ENCODE data around the gene SLC2A4.
"Not testable (repeated sequence)": the region's sequence is repeated elsewhere in the genome, so short reads cannot be mapped to it uniquely, and the experiment has no call there.

SLC2A4 gene

DNA sequence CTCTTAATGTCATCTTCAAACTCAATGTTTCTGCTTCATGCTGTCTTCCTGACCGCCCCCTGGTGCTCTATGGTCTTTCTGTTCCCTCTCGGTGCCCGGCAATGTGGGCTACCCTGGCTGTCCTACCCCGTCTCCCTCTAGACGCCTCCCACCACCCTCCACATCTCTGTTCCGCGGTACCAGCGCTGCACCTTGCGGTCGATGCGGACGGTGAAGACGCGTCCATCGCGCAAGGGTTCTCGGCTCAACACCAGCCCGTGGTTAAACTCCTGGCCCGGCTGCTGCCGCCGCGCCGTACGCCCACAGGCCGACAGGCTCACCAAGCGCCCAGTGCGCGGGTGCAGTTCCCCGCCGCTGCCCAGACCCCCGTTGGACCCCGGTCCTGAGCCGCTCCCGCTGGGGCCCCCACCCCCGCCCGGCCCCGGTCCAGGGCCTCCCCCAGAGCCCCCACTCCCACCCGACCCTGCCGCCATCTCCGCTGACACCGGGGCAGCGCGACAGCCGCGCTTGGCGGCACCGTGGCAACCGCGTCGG lies 47.4 kb downstream of the SLC2A4 start, which contains the start of gene NEURL4:
NEURL4 (minus strand) TSS at position 496 of the 534 bp plus-strand sequence; CDS start at position 473, 23 bp downstream.
- no peak for DNase-seq (ENCODE audit: low read depth, low spot score)
- no peak for TF ChIP-seq YY1 (IDR thresholded peaks at IDR 0.05; ENCODE audit: insufficient read depth, insufficient read length)
- no peak for TF ChIP-seq SUZ12 (IDR thresholded peaks at IDR 0.05; ENCODE audit: extremely low read depth, insufficient read depth, insufficient read length)
- no peak for TF ChIP-seq ZNF274 (IDR thresholded peaks at IDR 0.05; ENCODE audit: low read depth, low read length)
- peak within 1 kb of the TSS; percentile 84 for H3K4me3 ChIP-seq (ENCODE audit: insufficient read length, low read depth)
- H3K9me3 ChIP-seq (ENCODE audit: insufficient read depth, low read length) = no peaks in the 10 kb centered on the region
- peak within 1 kb of the TSS; percentile 98 for H3K9ac ChIP-seq (ENCODE audit: insufficient read length, low read depth)
- no peaks in the 10 kb centered on the region for H3K27me3 ChIP-seq (ENCODE audit: insufficient read depth, insufficient read length)
- H3K4me1 ChIP-seq (ENCODE audit: insufficient read depth, insufficient read length) = no peaks in the 10 kb centered on the region
- H3K36me3 ChIP-seq (ENCODE audit: insufficient read depth, insufficient read length, low read length) = peaks cover 37% of the 10 kb centered on the region

- Histone ChIP-seq H3K9me3 (ENCODE audit: insufficient read depth, low read length) (no peaks in the 10 kb centered on the region), H3K4me1 (ENCODE audit: insufficient read depth, insufficient read length) (no peaks in the 10 kb centered on the region), H3K27me3 (ENCODE audit: insufficient read depth, insufficient read length) (no peaks in the 10 kb centered on the region), H3K36me3 (ENCODE audit: insufficient read depth, insufficient read length, low read length) (peaks cover 31% of the 10 kb centered on the region), H3K9ac (ENCODE audit: insufficient read length, low read depth) (peak overlapping the region; percentile 85), H3K4me3 (ENCODE audit: insufficient read length, low read depth) (peak overlapping the region; percentile 84)
- no peak for TF ChIP-seq SUZ12 (IDR thresholded peaks at IDR 0.05; ENCODE audit: extremely low read depth, insufficient read depth, insufficient read length)
- TF ChIP-seq ZNF274 (IDR thresholded peaks at IDR 0.05; ENCODE audit: low read depth, low read length) = no peak
- no peak for TF ChIP-seq YY1 (IDR thresholded peaks at IDR 0.05; ENCODE audit: insufficient read depth, insufficient read length)
- DNase-seq (ENCODE audit: low read depth, low spot score) = peak; percentile 94
These were observed 48.0 kb downstream of the SLC2A4 start for GRCh38 chr17:7329374-7329996.

DNA sequence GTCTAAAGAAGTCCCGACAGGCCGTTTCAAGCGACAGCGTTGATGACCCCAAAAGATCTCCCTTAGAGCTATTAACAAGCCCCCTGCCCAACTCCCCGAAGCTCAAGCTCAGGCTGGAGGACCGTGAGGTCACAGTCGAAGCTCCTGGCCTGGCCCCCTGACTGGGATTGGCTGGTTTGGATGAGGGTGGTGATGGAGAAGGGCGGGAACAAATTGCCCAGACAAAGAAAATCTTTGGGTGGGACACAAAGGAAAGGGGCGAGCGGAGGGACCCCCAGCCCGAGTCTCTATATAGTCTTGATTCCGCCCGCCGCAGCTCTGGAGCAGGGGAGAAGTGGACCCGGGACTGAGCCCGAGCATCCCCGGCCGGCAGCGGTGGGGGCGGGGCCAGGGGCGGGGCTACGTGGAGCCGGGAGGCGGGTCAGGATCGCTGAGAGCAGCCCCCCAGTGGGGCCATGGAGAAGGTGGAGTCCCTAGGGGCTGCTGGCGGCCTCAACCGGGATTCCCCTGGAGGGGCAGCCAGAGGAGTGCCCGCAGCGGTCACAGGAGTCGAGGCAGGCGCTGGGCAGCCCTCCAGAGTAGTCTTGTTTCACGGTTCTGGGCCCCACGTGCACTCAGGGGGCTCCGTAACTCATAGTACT lies 48.6 kb downstream of the SLC2A4 start:
- TF ChIP-seq ZNF274 (IDR thresholded peaks at IDR 0.05; ENCODE audit: low read depth, low read length) (no peak), YY1 (IDR thresholded peaks at IDR 0.05; ENCODE audit: insufficient read depth, insufficient read length) (no peak), SUZ12 (IDR thresholded peaks at IDR 0.05; ENCODE audit: extremely low read depth, insufficient read depth, insufficient read length) (no peak)
- H3K36me3 ChIP-seq (ENCODE audit: insufficient read depth, insufficient read length, low read length) = peaks cover 25% of the 10 kb centered on the region
- no peaks in the 10 kb centered on the region for H3K9me3 ChIP-seq (ENCODE audit: insufficient read depth, low read length)
- H3K4me1 ChIP-seq (ENCODE audit: insufficient read depth, insufficient read length) = no peaks in the 10 kb centered on the region
- DNase-seq (ENCODE audit: low read depth, low spot score) = no peak
- H3K4me3 ChIP-seq (ENCODE audit: insufficient read length, low read depth) = peak overlapping the region; percentile 84
- H3K9ac ChIP-seq (ENCODE audit: insufficient read length, low read depth) = peak overlapping the region; percentile 85
- no peaks in the 10 kb centered on the region for H3K27me3 ChIP-seq (ENCODE audit: insufficient read depth, insufficient read length)

DNA sequence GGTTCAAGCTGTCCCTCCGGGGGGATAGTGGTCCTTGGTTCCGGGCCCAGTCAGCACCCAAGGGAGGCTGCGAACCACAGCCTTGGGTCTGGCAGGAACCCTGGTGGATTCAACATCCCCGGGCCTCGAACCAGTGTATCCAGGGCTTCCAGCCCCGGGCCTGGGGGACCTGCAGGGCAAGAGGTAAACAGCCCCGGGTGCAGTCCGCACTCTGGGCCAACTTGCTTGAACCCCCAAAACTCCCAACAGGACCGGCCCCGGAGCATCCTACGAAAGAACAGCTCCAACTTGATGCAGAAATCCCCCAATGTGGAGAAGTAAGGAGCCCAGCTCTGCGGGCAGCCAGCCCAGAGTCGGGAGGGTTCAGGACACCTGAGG lies 49.1 kb downstream of the SLC2A4 start:
- DNase-seq (ENCODE audit: low read depth, low spot score) = no peak
- Histone ChIP-seq H3K36me3 (ENCODE audit: insufficient read depth, insufficient read length, low read length) (peaks cover 20% of the 10 kb centered on the region), H3K9ac (ENCODE audit: insufficient read length, low read depth) (peak overlapping the region; percentile 84), H3K27me3 (ENCODE audit: insufficient read depth, insufficient read length) (no peaks in the 10 kb centered on the region), H3K4me1 (ENCODE audit: insufficient read depth, insufficient read length) (no peaks in the 10 kb centered on the region), H3K9me3 (ENCODE audit: insufficient read depth, low read length) (no peaks in the 10 kb centered on the region), H3K4me3 (ENCODE audit: insufficient read length, low read depth) (peak overlapping the region; percentile 19)
- TF ChIP-seq SUZ12 (IDR thresholded peaks at IDR 0.05; ENCODE audit: extremely low read depth, insufficient read depth, insufficient read length) = no peak
- TF ChIP-seq ZNF274 (IDR thresholded peaks at IDR 0.05; ENCODE audit: low read depth, low read length) = no peak

DNA sequence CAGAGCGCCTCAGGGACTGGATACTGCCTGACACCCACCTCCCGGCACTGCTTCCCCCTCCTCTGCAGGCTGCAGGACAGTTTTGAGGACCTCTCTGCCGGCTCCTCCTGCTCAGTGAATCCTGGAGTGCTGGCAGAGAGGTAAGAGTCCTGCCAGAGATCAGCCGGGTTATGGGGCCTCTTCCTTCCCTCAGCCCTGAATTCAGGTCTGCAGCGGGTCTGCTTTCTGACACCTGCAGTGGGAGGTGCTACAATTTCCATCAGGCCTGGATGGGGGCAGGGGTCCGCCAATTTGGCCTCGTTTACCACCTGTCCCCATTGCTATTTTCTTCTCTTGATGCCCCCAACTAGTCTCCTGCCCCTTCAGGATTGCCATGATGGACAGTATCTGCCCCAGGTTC lies 50.6 kb downstream of the SLC2A4 start:
- no peak for DNase-seq (ENCODE audit: low read depth, low spot score)
- TF ChIP-seq ZNF274 (IDR thresholded peaks at IDR 0.05; ENCODE audit: low read depth, low read length) (no peak), SUZ12 (IDR thresholded peaks at IDR 0.05; ENCODE audit: extremely low read depth, insufficient read depth, insufficient read length) (no peak), YY1 (IDR thresholded peaks at IDR 0.05; ENCODE audit: insufficient read depth, insufficient read length) (no peak)
- Histone ChIP-seq H3K4me1 (ENCODE audit: insufficient read depth, insufficient read length) (peaks cover 3% of the 10 kb centered on the region), H3K36me3 (ENCODE audit: insufficient read depth, insufficient read length, low read length) (peaks cover 6% of the 10 kb centered on the region), H3K9me3 (ENCODE audit: insufficient read depth, low read length) (no peaks in the 10 kb centered on the region), H3K4me3 (ENCODE audit: insufficient read length, low read depth) (no peak overlapping the region), H3K27me3 (ENCODE audit: insufficient read depth, insufficient read length) (no peaks in the 10 kb centered on the region), H3K9ac (ENCODE audit: insufficient read length, low read depth) (no peak overlapping the region)

DNA sequence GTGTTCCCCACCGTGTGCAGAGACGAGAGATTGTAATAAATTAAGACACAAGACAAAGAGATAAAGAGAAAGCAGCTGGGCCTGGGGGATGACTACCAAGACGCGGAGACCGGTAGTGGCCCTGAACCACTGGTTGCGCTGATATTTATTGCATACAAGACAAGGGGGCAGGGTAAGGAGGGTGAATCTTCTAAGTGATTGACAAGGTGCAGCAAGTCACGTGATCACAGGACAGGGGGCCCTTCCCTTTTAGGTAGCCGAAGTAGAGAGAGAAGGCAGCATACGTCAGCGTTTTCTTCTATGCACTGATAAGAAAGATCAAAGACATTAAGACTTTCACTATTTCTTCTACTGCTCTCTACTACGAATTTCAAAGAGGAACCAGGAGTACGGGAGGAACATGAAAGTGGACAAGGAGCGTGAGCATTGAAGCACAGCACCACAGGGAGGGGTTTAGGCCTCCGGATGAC lies 51.1 kb downstream of the SLC2A4 start:
- not testable (repeated sequence) for H3K4me3 ChIP-seq (ENCODE audit: insufficient read length, low read depth); H3K36me3 ChIP-seq (ENCODE audit: insufficient read depth, insufficient read length, low read length); DNase-seq (ENCODE audit: low read depth, low spot score); H3K9me3 ChIP-seq (ENCODE audit: insufficient read depth, low read length); H3K4me1 ChIP-seq (ENCODE audit: insufficient read depth, insufficient read length); H3K27me3 ChIP-seq (ENCODE audit: insufficient read depth, insufficient read length); H3K9ac ChIP-seq (ENCODE audit: insufficient read length, low read depth)

GRCh38 chr17:7334938-7335538 lies 53.5 kb downstream of the SLC2A4 start:
- Histone ChIP-seq H3K9me3 (ENCODE audit: insufficient read depth, low read length) (no peaks in the 10 kb centered on the region), H3K36me3 (ENCODE audit: insufficient read depth, insufficient read length, low read length) (no peaks in the 10 kb centered on the region), H3K4me1 (ENCODE audit: insufficient read depth, insufficient read length) (peaks cover 3% of the 10 kb centered on the region), H3K9ac (ENCODE audit: insufficient read length, low read depth) (no peak overlapping the region), H3K27me3 (ENCODE audit: insufficient read depth, insufficient read length) (no peaks in the 10 kb centered on the region), H3K4me3 (ENCODE audit: insufficient read length, low read depth) (no peak overlapping the region)
- DNase-seq (ENCODE audit: low read depth, low spot score) = no peak
- TF ChIP-seq SUZ12 (IDR thresholded peaks at IDR 0.05; ENCODE audit: extremely low read depth, insufficient read depth, insufficient read length) (no peak), ZNF274 (IDR thresholded peaks at IDR 0.05; ENCODE audit: low read depth, low read length) (no peak), YY1 (IDR thresholded peaks at IDR 0.05; ENCODE audit: insufficient read depth, insufficient read length) (no peak)

GRCh38 chr17:7335765-7336164 lies 54.2 kb downstream of the SLC2A4 start:
- not testable (repeated sequence) for H3K36me3 ChIP-seq (ENCODE audit: insufficient read depth, insufficient read length, low read length); H3K9ac ChIP-seq (ENCODE audit: insufficient read length, low read depth); H3K27me3 ChIP-seq (ENCODE audit: insufficient read depth, insufficient read length); H3K4me1 ChIP-seq (ENCODE audit: insufficient read depth, insufficient read length); H3K4me3 ChIP-seq (ENCODE audit: insufficient read length, low read depth); H3K9me3 ChIP-seq (ENCODE audit: insufficient read depth, low read length); DNase-seq (ENCODE audit: low read depth, low spot score)
